GM12874 (cell line): ENCODE results near the gene CAMK2N2.

Experiments used
- CTCF ChIP-seq: IDR thresholded peaks from 2 replicates; pipeline ENCODE4 v1.5.1; 2011; ENCODE audit warnings: low read depth, mild to moderate bottlenecking, control low read depth, low read length, moderate library complexity; ENCODE audit not compliant: insufficient read depth

The CAMK2N2 gene

GRCh38 chr3:184222521-184222920, 38.8 kb downstream of the CAMK2N2 start:
- TF ChIP-seq CTCF: no peak

- TF ChIP-seq CTCF: no peak
Measured at GRCh38 chr3:184218814-184219213, 42.5 kb downstream of the CAMK2N2 start.

- TF ChIP-seq CTCF: no peak
Measured at GRCh38 chr3:184211718-184212117, 49.6 kb downstream of the CAMK2N2 start.

- TF ChIP-seq CTCF: no peak
Measured at GRCh38 chr3:184211297-184211696, 50.1 kb downstream of the CAMK2N2 start.
